ENCODE data around the gene ISCA1. TPM values are rescaled to one million over a fixed set of nuclear protein-coding genes. Genes with fewer than 3 reads are reported as not detected.

Gene ISCA1
- total and polyA plus RNA-seq, 10 of the 15 experiments (the other 5 are each of a cell fraction or from before 2014, with no cell fraction given): 8.9 to 36.0 (median 24.2) TPM

DNA sequence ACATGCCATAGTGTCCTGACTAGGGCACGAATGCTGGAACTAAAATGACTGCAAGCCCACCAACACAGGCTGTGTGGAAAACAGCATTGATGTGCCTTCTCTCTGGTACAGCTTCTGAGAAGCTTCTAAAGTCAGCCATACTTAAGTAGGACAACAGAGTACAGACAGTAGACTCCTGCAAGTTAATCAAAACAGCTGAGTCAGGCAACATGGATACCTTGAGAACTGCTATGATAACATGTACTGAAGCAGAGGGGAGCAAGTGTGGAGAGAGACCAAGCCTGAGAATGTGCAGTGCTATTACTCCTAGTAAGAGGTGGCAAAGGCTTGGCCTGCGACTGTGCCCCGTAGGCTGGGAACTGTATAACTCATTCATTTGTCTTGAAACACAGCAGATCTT, 2.5 kb downstream of the ISCA1 start:
- ChIA-PET RAD21 (ENCODE audit: unreplicated experiment) (no interaction called here), POLR2A (interaction anchor here (0.6 kb wide), 2 partner anchors 29 to 43 kb away, joined by 4 to 8 read pairs; no protein-coding TSS in a partner anchor), CTCF (no interaction called here), SMC1A (ENCODE audit: uncharacterized antibody, unreplicated experiment) (interaction anchor here (0.6 to 0.9 kb wide), 2 partner anchors 13 to 144 kb away, joined by 4 read pairs; no protein-coding TSS in a partner anchor)
- no peaks in the 10 kb centered on the region for H4K20me1 ChIP-seq (ENCODE audit: control insufficient read depth, insufficient read depth)
- in situ Hi-C loops (cut with MboI): loop anchor here (25.0 kb wide), 1 partner anchor 468 kb away; no protein-coding TSS in a partner anchor
- H3K9me3 ChIP-seq (replicated peaks; ENCODE audit: control insufficient read depth, insufficient read depth, low read length): no peaks in the 10 kb centered on the region
- H2AFZ ChIP-seq (ENCODE audit: control insufficient read depth, low read depth, low read length): no peak overlapping the region
- DNase-seq (ENCODE audit: low read depth, low spot score) (no peak), ATAC-seq (no peak), FAIRE-seq (no peak)
- no peak overlapping the region for H3K4me2 ChIP-seq (ENCODE audit: control insufficient read depth, insufficient read depth)
- WGBS (ENCODE audit: insufficient coverage, insufficient replicate concordance, low lambda C conversion rate, missing lambda C conversion rate): 100% methylated on average over 3 of the region's 3 CpGs
- no peak overlapping the region for H3K9ac ChIP-seq (ENCODE audit: control insufficient read depth, insufficient read depth, low read length)
- no peaks in the 10 kb centered on the region for H3K36me3 ChIP-seq (ENCODE audit: control insufficient read depth in 2 of 2, insufficient read depth in 2 of 2, low read length in 1 of 2)
- TF ChIP-seq CHD4 (IDR thresholded peaks at IDR 0.05): no peak
- no peak for TF ChIP-seq SMC3 (IDR thresholded peaks at IDR 0.05; ENCODE audit: borderline replicate concordance, low read length)
- TF ChIP-seq YBX1 (IDR thresholded peaks at IDR 0.05): no peak
- no peak for TF ChIP-seq MXI1 (IDR thresholded peaks at IDR 0.05; ENCODE audit: low read depth, low read length)
- no peak for TF ChIP-seq KAT2A (conservative IDR thresholded peaks at IDR 0.05; ENCODE audit: control insufficient read depth, low read depth, low read length)
- TF ChIP-seq, protein P1, sequence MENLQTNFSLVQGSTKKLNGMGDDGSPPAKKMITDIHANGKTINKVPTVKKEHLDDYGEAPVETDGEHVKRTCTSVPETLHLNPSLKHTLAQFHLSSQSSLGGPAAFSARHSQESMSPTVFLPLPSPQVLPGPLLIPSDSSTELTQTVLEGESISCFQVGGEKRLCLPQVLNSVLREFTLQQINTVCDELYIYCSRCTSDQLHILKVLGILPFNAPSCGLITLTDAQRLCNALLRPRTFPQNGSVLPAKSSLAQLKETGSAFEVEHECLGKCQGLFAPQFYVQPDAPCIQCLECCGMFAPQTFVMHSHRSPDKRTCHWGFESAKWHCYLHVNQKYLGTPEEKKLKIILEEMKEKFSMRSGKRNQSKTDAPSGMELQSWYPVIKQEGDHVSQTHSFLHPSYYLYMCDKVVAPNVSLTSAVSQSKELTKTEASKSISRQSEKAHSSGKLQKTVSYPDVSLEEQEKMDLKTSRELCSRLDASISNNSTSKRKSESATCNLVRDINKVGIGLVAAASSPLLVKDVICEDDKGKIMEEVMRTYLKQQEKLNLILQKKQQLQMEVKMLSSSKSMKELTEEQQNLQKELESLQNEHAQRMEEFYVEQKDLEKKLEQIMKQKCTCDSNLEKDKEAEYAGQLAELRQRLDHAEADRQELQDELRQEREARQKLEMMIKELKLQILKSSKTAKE (IDR thresholded peaks at IDR 0.05; ENCODE audit: low read depth, poor library complexity, severe bottlenecking): no peak
- TF ChIP-seq MYB (IDR thresholded peaks at IDR 0.05; ENCODE audit: borderline replicate concordance, low read depth, low read length): no peak
- no peak for TF ChIP-seq TCF7 (IDR thresholded peaks at IDR 0.05; ENCODE audit: borderline replicate concordance)
- no peak for TF ChIP-seq CREM (IDR thresholded peaks at IDR 0.05; ENCODE audit: low read depth)
- TF ChIP-seq CEBPB (IDR thresholded peaks at IDR 0.05; ENCODE audit: borderline replicate concordance in 1 of 2, low read depth in 2 of 2, low read length in 2 of 2): no peak
- TF ChIP-seq, protein P2, sequence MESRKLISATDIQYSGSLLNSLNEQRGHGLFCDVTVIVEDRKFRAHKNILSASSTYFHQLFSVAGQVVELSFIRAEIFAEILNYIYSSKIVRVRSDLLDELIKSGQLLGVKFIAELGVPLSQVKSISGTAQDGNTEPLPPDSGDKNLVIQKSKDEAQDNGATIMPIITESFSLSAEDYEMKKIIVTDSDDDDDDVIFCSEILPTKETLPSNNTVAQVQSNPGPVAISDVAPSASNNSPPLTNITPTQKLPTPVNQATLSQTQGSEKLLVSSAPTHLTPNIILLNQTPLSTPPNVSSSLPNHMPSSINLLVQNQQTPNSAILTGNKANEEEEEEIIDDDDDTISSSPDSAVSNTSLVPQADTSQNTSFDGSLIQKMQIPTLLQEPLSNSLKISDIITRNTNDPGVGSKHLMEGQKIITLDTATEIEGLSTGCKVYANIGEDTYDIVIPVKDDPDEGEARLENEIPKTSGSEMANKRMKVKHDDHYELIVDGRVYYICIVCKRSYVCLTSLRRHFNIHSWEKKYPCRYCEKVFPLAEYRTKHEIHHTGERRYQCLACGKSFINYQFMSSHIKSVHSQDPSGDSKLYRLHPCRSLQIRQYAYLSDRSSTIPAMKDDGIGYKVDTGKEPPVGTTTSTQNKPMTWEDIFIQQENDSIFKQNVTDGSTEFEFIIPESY (IDR thresholded peaks at IDR 0.05): no peak
- TF ChIP-seq POLR2A (IDR thresholded peaks at IDR 0.05; ENCODE audit: low read depth, low read length): no peak
- no peak for TF ChIP-seq MYC (IDR thresholded peaks at IDR 0.05; ENCODE audit: insufficient read depth, insufficient read length, insufficient replicate concordance, low read length, severe bottlenecking)
- no peaks in the 10 kb centered on the region for H3K27me3 ChIP-seq (replicated peaks in 1 of 2; ENCODE audit: control insufficient read depth in 2 of 2, insufficient read depth in 2 of 2, low read length in 1 of 2)
- H3K4me1 ChIP-seq (ENCODE audit: control insufficient read depth, insufficient read depth, low read length): peaks cover 5% of the 10 kb centered on the region; the same call in 1 of the 2 replicates
- intact Hi-C loops (cut with micrococcal nuclease; ENCODE audit: unreplicated experiment): loop anchor here (5.0 kb wide), 1 partner anchor 78 kb away; no protein-coding TSS in a partner anchor
- H3K27ac ChIP-seq (ENCODE audit: control insufficient read depth, insufficient read depth): no peak overlapping the region
- BruUV-seq (replicated peaks): no TSS peak
- no peak overlapping the region for H3K4me3 ChIP-seq
- H3K79me2 ChIP-seq (ENCODE audit: control insufficient read depth, insufficient read depth, low read length): peaks cover 23% of the 10 kb centered on the region

Measured in GM12878 (cell line).